NCI-H2081 (cell line): Measurements from ENCODE around the gene SLC13A2.
"Not testable (repeated sequence)": the region's sequence is repeated elsewhere in the genome, so short reads cannot be mapped to it uniquely, and the experiment has no call there.

Experiments used
- DNase-seq, 2 experiments: peaks; one replicate each; lab custom pipeline; 2025; lab: John Stamatoyannopoulos, UW

The SLC13A2 gene

GRCh38 chr17:28473542-28473941 is at the start of gene SLC13A2:
SLC13A2 (plus strand) TSS chr17:28473644; CDS start chr17:28473713, 69 bp downstream.
- DNase-seq, result no peak

GRCh38 chr17:28425206-28425605 is 48.2 kb upstream of the SLC13A2 start:
- no peak for DNase-seq

- DNase-seq, result no peak
Measured at GRCh38 chr17:28426081-28426519, 47.3 kb upstream of the SLC13A2 start.

- DNase-seq, result peak in 1 of 2 experiments; percentile 58
Measured at GRCh38 chr17:28427371-28427770, 46.1 kb upstream of the SLC13A2 start.

- DNase-seq, result not testable (repeated sequence)
Measured at GRCh38 chr17:28427982-28428381, 45.5 kb upstream of the SLC13A2 start.

GRCh38 chr17:28433721-28434120 is 39.7 kb upstream of the SLC13A2 start:
- DNase-seq, result no peak

- not testable (repeated sequence) for DNase-seq
Measured at GRCh38 chr17:28434326-28434725, 39.1 kb upstream of the SLC13A2 start.

- DNase-seq, result no peak
Measured at GRCh38 chr17:28443901-28444638, 29.4 kb upstream of the SLC13A2 start.

- DNase-seq, result no peak
Measured at GRCh38 chr17:28446716-28447395, 26.6 kb upstream of the SLC13A2 start.

GRCh38 chr17:28447396-28447760 is 26.1 kb upstream of the SLC13A2 start:
- no peak for DNase-seq

GRCh38 chr17:28449859-28450258 is 23.6 kb upstream of the SLC13A2 start:
- no peak for DNase-seq

- no peak for DNase-seq
Measured at GRCh38 chr17:28457890-28458289, 15.6 kb upstream of the SLC13A2 start.

- not testable (repeated sequence) for DNase-seq
Measured at GRCh38 chr17:28458881-28459280, 14.6 kb upstream of the SLC13A2 start.

- DNase-seq, result no peak
Measured at GRCh38 chr17:28460901-28461300, 12.5 kb upstream of the SLC13A2 start.

GRCh38 chr17:28466001-28466400 is 7.4 kb upstream of the SLC13A2 start:
- DNase-seq, result no peak

GRCh38 chr17:28466521-28467048 is 6.9 kb upstream of the SLC13A2 start:
- DNase-seq, result no peak

GRCh38 chr17:28467456-28468025 is 5.9 kb upstream of the SLC13A2 start:
- DNase-seq, result no peak

- not testable (repeated sequence) for DNase-seq
Measured at GRCh38 chr17:28468033-28468735, 5.3 kb upstream of the SLC13A2 start.

- DNase-seq, result no peak
Measured at GRCh38 chr17:28468781-28469180, 4.7 kb upstream of the SLC13A2 start.

- no peak for DNase-seq
Measured at GRCh38 chr17:28469376-28469775, 4.1 kb upstream of the SLC13A2 start.

GRCh38 chr17:28470266-28470913 is 3.1 kb upstream of the SLC13A2 start:
- no peak for DNase-seq

- no peak for DNase-seq
Measured at GRCh38 chr17:28470914-28471366, 2.5 kb upstream of the SLC13A2 start.
